Measurements from ENCODE around the gene SRY.
"Not testable (repeated sequence)": the region's sequence is repeated elsewhere in the genome, so short reads cannot be mapped to it uniquely, and the experiment has no call there.

SRY gene

DNA sequence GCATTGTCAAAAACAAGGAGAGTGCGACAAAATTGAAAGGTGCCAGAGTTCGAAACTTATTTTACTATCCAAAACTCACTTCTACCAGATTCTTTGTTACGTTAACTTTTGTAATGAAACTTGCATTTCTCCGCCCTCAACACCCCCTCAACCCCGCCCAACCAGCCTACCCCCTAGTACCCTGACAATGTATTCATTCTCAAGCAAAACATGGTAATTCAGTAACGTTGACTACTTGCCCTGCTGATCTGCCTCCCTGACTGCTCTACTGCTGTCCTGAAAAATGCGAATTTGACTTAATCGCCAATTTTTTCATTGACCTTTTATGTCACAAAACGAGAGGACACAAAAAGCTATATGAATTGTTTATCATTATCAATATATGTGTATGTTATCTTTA is at the start of gene SRY:
Gene SRY, minus strand, starts transcription at position 83 of the 400 bp plus-strand sequence. Its CDS starts 79 bp downstream, at position 4.
- no peak for DNase-seq

GRCh38 chrY:2837078-2837477 is 49.6 kb upstream of the SRY start:
- no peak for DNase-seq

DNA sequence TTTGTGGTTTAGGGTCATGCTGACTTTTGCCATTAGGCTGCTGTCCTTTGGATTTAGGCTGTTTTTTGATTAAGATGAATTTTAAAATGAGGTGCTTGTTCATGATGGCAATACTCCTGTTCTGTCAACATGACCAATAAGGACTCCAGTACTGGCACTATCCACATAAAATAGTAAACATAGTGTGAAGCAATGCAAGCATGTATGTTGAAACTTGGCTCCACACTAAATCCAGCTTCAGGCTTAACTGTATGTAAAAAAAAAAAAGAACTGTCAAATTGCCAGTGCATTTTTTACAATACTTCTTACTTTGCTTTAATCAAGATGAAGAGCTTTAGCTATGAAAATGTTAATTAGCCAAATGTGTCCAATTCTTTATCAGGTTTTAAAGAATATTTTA is 47.7 kb upstream of the SRY start:
- DNase-seq, result no peak

GRCh38 chrY:2828497-2828896 is 41.0 kb upstream of the SRY start:
- DNase-seq, result no peak

DNA sequence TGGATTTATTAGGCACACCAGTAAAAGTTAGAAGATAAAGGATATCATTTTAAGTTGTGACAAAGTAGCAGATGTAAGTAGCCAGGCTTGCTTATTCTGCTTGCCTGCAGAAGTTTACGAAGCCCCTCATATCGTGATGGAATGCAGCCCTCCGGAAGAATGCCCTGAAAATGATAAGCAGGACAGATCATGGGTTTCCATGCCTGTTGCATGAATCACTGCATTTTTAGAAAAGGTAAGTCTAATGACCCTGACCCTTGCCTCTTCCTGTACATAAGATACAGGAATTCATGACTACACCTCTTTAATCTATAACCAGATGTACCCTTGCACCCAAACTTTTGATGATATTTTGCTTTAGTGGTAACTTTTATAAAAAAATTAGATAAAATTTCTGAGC is 37.0 kb upstream of the SRY start:
- DNase-seq, result no peak

GRCh38 chrY:2817146-2817896 is 29.8 kb upstream of the SRY start:
- not testable (repeated sequence) for DNase-seq

DNA sequence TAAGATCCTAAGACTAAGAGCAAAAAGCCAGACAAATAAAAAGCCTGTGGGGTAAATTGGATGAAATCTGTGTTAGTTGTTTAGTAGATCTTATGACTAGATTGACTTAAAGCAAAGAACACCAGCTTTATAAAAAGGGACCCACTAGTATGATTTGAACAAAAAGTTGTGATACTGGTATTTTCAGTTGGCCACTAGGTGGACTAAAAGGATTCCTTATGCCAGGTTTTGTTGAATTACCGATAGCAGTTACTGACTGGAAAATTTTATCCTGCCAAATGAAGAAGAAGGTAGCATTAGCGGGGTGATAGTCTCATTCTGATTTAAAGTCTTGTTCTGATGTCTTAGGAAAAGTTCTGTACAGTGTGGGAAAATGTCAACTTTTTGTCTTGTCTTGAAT is 12.8 kb upstream of the SRY start:
- DNase-seq, result no peak

- no peak for DNase-seq
Measured at GRCh38 chrY:2797991-2798390, 10.5 kb upstream of the SRY start.

DNA sequence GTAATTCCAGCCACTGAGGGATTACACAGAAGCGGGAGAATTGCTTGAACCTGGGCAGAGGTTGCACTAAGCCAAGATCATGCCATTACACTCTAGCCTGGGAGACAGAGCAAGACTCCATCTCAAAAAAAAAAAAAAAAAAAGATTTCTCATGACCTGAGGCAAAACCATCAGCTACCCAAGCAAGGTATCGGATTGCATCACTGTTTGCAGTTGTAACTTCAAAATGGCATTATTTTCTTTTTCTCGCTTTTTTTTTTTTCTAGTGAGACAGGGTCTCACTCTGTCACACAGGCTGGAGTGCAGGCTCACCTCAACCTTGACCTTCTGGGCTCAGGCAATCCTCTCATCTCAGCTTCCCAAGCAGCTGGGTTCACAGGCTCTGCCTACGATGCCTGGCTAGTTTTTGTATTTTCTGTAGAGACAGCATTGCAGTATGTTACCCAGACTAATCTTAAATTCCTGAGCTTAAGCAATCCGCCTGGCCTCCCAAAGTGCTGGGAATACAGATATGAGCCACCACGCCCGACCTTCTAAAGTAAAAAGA is 9.6 kb upstream of the SRY start:
- no peak for DNase-seq

GRCh38 chrY:2789756-2790155 is 2.3 kb upstream of the SRY start:
- no peak for DNase-seq

DNA sequence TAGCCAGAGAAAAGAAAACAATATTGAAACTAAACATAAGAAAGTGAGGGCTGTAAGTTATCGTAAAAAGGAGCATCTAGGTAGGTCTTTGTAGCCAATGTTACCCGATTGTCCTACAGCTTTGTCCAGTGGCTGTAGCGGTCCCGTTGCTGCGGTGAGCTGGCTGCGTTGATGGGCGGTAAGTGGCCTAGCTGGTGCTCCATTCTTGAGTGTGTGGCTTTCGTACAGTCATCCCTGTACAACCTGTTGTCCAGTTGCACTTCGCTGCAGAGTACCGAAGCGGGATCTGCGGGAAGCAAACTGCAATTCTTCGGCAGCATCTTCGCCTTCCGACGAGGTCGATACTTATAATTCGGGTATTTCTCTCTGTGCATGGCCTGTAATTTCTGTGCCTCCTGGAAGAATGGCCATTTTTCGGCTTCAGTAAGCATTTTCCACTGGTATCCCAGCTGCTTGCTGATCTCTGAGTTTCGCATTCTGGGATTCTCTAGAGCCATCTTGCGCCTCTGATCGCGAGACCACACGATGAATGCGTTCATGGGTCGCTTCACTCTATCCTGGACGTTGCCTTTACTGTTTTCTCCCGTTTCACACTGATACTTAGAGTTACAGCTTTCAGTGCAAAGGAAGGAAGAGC is 488 bp downstream of the SRY start:
- DNase-seq, result no peak

All from NCI-H1105 (cell line).